GM19240 (cell line): ENCODE results near the gene ATP2B3.

ENCODE experiments used
- DNase-seq: peaks from one replicate; pipeline ENCODE4 v3.0.0; 2011; ENCODE audit warnings: low spot score; ENCODE audit not compliant: insufficient read length

Gene ATP2B3

DNA sequence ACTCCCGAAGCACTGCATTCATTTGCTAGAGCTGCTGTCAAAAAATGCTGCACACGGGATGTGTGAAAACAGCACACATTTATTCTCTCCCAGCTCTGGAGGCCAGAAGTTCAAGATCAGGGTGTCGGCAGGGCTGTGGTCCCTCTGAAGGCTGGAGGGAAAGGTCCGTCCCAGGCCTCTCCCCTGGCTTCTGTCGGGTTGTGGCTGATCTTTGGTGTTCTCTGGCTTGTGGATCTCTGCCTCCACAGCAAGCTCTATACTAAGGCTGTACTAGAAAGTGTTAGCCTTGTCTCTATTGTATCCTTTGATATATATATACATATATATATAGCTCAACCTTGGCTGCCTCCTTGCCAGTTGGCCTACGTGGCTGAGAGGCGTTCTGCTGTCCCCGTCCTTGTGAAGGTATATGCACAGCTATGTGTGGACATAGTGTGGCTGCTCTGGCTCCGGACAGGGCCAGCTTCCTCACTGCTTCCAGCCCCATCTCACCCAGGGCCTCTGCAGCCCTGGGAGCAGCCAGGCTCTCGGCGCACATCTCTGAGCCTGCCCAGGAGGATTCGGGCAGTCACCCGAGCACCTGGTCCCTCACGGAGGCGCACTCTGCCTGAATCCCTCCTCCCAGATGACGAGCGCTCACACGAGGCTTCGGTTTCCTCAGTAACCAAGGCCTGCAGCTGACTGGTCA lies 114.6 kb downstream of the ATP2B3 start:
- DNase-seq: no peak
